ENCODE data around the gene ZC3H12D.

GRCh38 chr6:149458196-149458595, 26.6 kb downstream of the ZC3H12D start:
- TF ChIP-seq CTCF (conservative IDR thresholded peaks at IDR 0.05) (no peak), EZH2 (IDR thresholded peaks at IDR 0.05; ENCODE audit: low read depth) (no peak)
